OCI-LY3 (cell line): ENCODE results near the gene CD1B.
A peak's percentile ranks its signal among the peaks of the same experiment; 100 is the strongest.
"Not testable (repeated sequence)": the region's sequence is repeated elsewhere in the genome, so short reads cannot be mapped to it uniquely, and the experiment has no call there.

Experiments
- H2AFZ ChIP-seq: fragments of 200-600, 300-600 bp; shearing (Covaris generic); 2 replicates; pipeline ENCODE4 v1.6.0; 2014; ENCODE audit warnings: antibody characterized with exemption, low read depth, low read length
- H3K27ac ChIP-seq: fragments of 200-600, 300-600 bp; sonication (generic); 2 replicates; pipeline ENCODE4 v1.5.1; 2014; ENCODE audit warnings: mild to moderate bottlenecking, low read length, moderate library complexity, mixed read lengths
- H3K27me3 ChIP-seq: fragments of 200-600, 300-600 bp; sonication (generic); 2 replicates; pipeline ENCODE4 v1.6.1; 2014; ENCODE audit warnings: low read depth, low read length, mixed read lengths
- H3K36me3 ChIP-seq: fragments of 200-600, 300-600 bp; sonication (generic); replicated peaks from 2 replicates; pipeline ENCODE3; 2014; ENCODE audit warnings: low read depth, low read length, mixed read lengths
- H3K4me1 ChIP-seq: fragments of 300-600, 200-600 bp; sonication (generic); 2 replicates; pipeline ENCODE4 v1.6.1; 2014; ENCODE audit warnings: low read length, mixed read lengths
- H3K4me2 ChIP-seq: fragments of 200-600, 300-600 bp; sonication (generic); 2 replicates; pipeline ENCODE4 v1.6.1; 2014; ENCODE audit warnings: low read length, mixed read lengths
- H3K4me3 ChIP-seq: fragments of 300-600, 200-600 bp; sonication (generic); 2 replicates; pipeline ENCODE4 v1.5.1; 2014; ENCODE audit warnings: antibody characterized with exemption, mild to moderate bottlenecking, low read length, moderate library complexity
- H3K79me2 ChIP-seq: fragments of 300-600, 200-600 bp; shearing (Covaris generic); 2 replicates; pipeline ENCODE4 v1.6.1; 2014; ENCODE audit warnings: mild to moderate bottlenecking, low read length, mixed read lengths
- H3K9ac ChIP-seq: fragments of 300-600, 200-600 bp; shearing (Covaris generic); 2 replicates; pipeline ENCODE4 v1.6.0; 2014; ENCODE audit warnings: mild to moderate bottlenecking, low read length, moderate library complexity
- H3K9me3 ChIP-seq: fragments of 200-600, 300-600 bp; shearing (Covaris generic); 2 replicates; pipeline ENCODE4 v1.6.1; 2014; ENCODE audit warnings: low read length, mixed read lengths; ENCODE audit not compliant: insufficient read depth
- H4K20me1 ChIP-seq: fragments of 200-600, 300-600 bp; sonication (generic); 2 replicates; pipeline ENCODE4 v1.6.1; 2016; ENCODE audit warnings: low read length, mixed read lengths; ENCODE audit not compliant: insufficient read depth
- CTCF ChIP-seq: fragments of 200-600, 300-600 bp; sonication (generic); IDR thresholded peaks from 2 replicates; pipeline ENCODE4 v1.5.1; 2014; ENCODE audit warnings: antibody characterized with exemption, low read length, low read depth
- EZH2phosphoT487 ChIP-seq: fragments of 200-600 bp; shearing (Covaris generic); IDR thresholded peaks from 2 replicates; pipeline ENCODE4 v1.6.1; 2018; ENCODE audit warnings: antibody characterized with exemption, mixed run types, low read depth

Gene CD1B

GRCh38 chr1:158331481-158332150 is at the start of gene CD1B:
Gene CD1B, minus strand, starts transcription at chr1:158331531. Its CDS starts 108 bp downstream, at chr1:158331423.
- Histone ChIP-seq H3K36me3 (no peaks in the 10 kb centered on the region), H3K27ac (no peak within 1 kb of the TSS), H3K79me2 (no peaks in the 10 kb centered on the region), H3K9me3 (no peaks in the 10 kb centered on the region), H3K4me3 (no peak within 1 kb of the TSS), H2AFZ (no peak within 1 kb of the TSS), H4K20me1 (no peaks in the 10 kb centered on the region), H3K4me1 (peaks cover 45% of the 10 kb centered on the region), H3K9ac (no peak within 1 kb of the TSS), H3K27me3 (peaks cover 4% of the 10 kb centered on the region), H3K4me2 (no peak within 1 kb of the TSS)
- TF ChIP-seq EZH2phosphoT487 (no peak), CTCF (no peak)

DNA sequence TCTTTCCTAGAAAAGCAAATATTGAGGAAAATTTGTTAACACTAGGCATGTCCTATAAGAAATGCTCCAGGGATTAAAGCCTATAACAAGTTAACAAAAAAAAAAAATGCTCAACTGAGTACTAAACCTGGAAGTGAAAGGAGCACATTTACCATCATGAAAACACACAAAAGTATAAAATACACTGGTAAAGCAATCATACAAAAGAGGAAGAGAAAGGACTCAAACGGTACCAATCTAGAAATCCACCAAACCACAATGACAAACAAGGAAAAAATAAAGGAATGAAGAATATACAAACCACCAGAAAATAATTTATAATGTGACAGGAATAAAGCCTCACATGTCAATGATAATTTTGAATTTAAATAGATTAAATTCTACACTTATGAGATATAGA is 43.5 kb upstream of the CD1B start:
- TF ChIP-seq EZH2phosphoT487 (no peak), CTCF (no peak)
- H3K4me3 ChIP-seq, result no peak overlapping the region
- peaks cover 21% of the 10 kb centered on the region for H3K4me1 ChIP-seq
- no peak overlapping the region for H3K9ac ChIP-seq
- H4K20me1 ChIP-seq, result no peaks in the 10 kb centered on the region
- no peaks in the 10 kb centered on the region for H3K79me2 ChIP-seq
- H3K4me2 ChIP-seq, result no peak overlapping the region
- H2AFZ ChIP-seq, result no peak overlapping the region
- H3K27me3 ChIP-seq, result no peaks in the 10 kb centered on the region
- peaks cover 28% of the 10 kb centered on the region for H3K9me3 ChIP-seq
- H3K27ac ChIP-seq, result no peak overlapping the region
- peaks cover 9% of the 10 kb centered on the region for H3K36me3 ChIP-seq

DNA sequence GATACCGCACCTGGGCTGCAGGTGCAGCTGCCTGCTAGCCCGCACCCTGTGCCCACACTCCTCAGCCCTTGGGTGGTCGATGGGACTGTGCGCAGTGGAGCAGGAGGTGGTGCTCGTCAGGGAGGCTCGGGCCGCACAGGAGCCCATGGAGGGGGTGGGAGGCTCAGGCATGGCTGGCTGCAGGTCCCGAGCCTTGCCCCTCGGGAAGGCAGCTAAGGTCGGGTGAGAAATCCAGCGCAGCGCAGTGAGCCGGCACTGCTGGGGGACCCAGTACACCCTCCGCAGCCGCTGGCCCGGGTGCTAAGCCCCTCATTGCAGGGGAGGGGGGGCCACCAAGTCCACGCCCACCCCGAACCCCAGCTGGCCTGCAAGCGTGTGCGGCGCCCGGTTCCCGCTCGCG is 42.8 kb upstream of the CD1B start:
- not testable (repeated sequence) for H2AFZ ChIP-seq, H3K36me3 ChIP-seq, H3K4me2 ChIP-seq, H3K27ac ChIP-seq, H3K79me2 ChIP-seq, H3K27me3 ChIP-seq, H3K9ac ChIP-seq, H4K20me1 ChIP-seq, H3K4me3 ChIP-seq
- H3K4me1 ChIP-seq, result peaks cover 21% of the 10 kb centered on the region
- H3K9me3 ChIP-seq, result peaks cover 28% of the 10 kb centered on the region

- H4K20me1 ChIP-seq, result no peaks in the 10 kb centered on the region
- peaks cover 27% of the 10 kb centered on the region for H3K4me1 ChIP-seq
- H3K4me2 ChIP-seq, result peak overlapping the region; percentile 25
- H3K4me3 ChIP-seq, result no peak overlapping the region
- H3K36me3 ChIP-seq, result peaks cover 12% of the 10 kb centered on the region
- H3K9me3 ChIP-seq, result peaks cover 32% of the 10 kb centered on the region
- TF ChIP-seq CTCF, result no peak
- TF ChIP-seq EZH2phosphoT487, result no peak
- no peaks in the 10 kb centered on the region for H3K79me2 ChIP-seq
- no peaks in the 10 kb centered on the region for H3K27me3 ChIP-seq
- H2AFZ ChIP-seq, result no peak overlapping the region
- peak overlapping the region; percentile 22; the same call in 1 of the 2 replicates for H3K27ac ChIP-seq
- no peak overlapping the region for H3K9ac ChIP-seq
These were observed 40.0 kb upstream of the CD1B start for GRCh38 chr1:158371188-158371953.
